Neural cell (in vitro differentiated cells): Measurements from ENCODE around the gene RBM25. TPM values are rescaled to one million over a fixed set of nuclear protein-coding genes. Genes with fewer than 3 reads are reported as not detected.

Experiments used
- H2AFZ ChIP-seq: fragments of 200-600, 300-800 bp; sonication (generic), shearing (Covaris generic); 2 replicates; pipeline ENCODE4 v1.6.0; 2014; ENCODE audit warnings: low read depth, mild to moderate bottlenecking, antibody characterized with exemption, low read length, moderate library complexity
- H3F3A ChIP-seq: fragments of 200-600 bp; shearing (Covaris generic); 2 replicates; pipeline ENCODE4 v1.6.1; 2016; ENCODE audit warnings: mild to moderate bottlenecking, moderate library complexity, mixed read lengths, antibody characterized with exemption, low read length; ENCODE audit not compliant: insufficient read depth, poor library complexity, severe bottlenecking
- H3K27ac ChIP-seq: fragments of 200-600, 300-800 bp; sonication (generic), shearing (Covaris generic); 2 replicates; pipeline ENCODE4 v1.5.1; 2014; ENCODE audit warnings: mild to moderate bottlenecking, low read length, moderate library complexity
- H3K27me3 ChIP-seq: fragments of 300-800, 200-600 bp; sonication (generic), shearing (Covaris generic); 2 replicates; pipeline ENCODE4 v1.6.0; 2014; ENCODE audit warnings: mild to moderate bottlenecking, low read depth, low read length, moderate library complexity; ENCODE audit not compliant: insufficient read depth
- H3K36me3 ChIP-seq: fragments of 300-800, 200-600 bp; sonication (generic), shearing (Covaris generic); 2 replicates; pipeline ENCODE4 v1.5.1; 2014; ENCODE audit warnings: mild to moderate bottlenecking, antibody characterized with exemption, low read length, moderate library complexity; ENCODE audit not compliant: insufficient read depth
- H3K4me2 ChIP-seq: fragments of 300-800, 200-600 bp; sonication (generic), shearing (Covaris generic); 2 replicates; pipeline ENCODE4 v1.6.0; 2014; ENCODE audit warnings: mild to moderate bottlenecking, low read length
- H3K4me3 ChIP-seq: fragments of 300-800, 200-600 bp; sonication (generic), shearing (Covaris generic); 2 replicates; pipeline ENCODE4 v1.5.1; 2014; ENCODE audit warnings: mild to moderate bottlenecking, low read length, moderate library complexity
- H3K79me2 ChIP-seq: fragments of 200-600 bp; shearing (Covaris generic); replicated peaks from 2 replicates; pipeline ENCODE4 v1.6.0; 2014; ENCODE audit warnings: mild to moderate bottlenecking, low read length, moderate library complexity; ENCODE audit not compliant: insufficient read depth
- H3K9ac ChIP-seq: fragments of 300-800, 200-600 bp; sonication (generic), shearing (Covaris generic); 2 replicates; pipeline ENCODE4 v1.6.1; 2016; ENCODE audit warnings: mild to moderate bottlenecking, low read length, mixed read lengths
- H3K9me2 ChIP-seq: fragments of 200-600 bp; shearing (Covaris generic); 2 replicates; pipeline ENCODE4 v1.6.1; 2016; ENCODE audit warnings: mild to moderate bottlenecking, low read length, mixed read lengths; ENCODE audit not compliant: insufficient read depth
- H3K9me3 ChIP-seq: fragments of 200-600, 300-800 bp; sonication (generic), shearing (Covaris generic); 2 replicates; pipeline ENCODE4 v1.6.1; 2016; ENCODE audit warnings: mild to moderate bottlenecking, mixed run types, low read length, moderate library complexity, mixed read lengths
- H4K20me1 ChIP-seq: fragments of 200-600 bp; shearing (Covaris generic); 2 replicates; pipeline ENCODE4 v1.6.1; 2016; ENCODE audit warnings: mild to moderate bottlenecking, mixed run types; ENCODE audit not compliant: insufficient read depth
- EP300 ChIP-seq: fragments of 450-650 bp; conservative IDR thresholded peaks from 2 replicates; pipeline ENCODE4 v1.6.1; 2014; ENCODE audit warnings: antibody characterized with exemption, mild to moderate bottlenecking, moderate library complexity; ENCODE audit not compliant: poor library complexity, severe bottlenecking
- MXI1 ChIP-seq: fragments of 450-650 bp; conservative IDR thresholded peaks from 2 replicates; pipeline ENCODE4 v1.6.1; 2014; ENCODE audit warnings: antibody characterized with exemption, mild to moderate bottlenecking; ENCODE audit not compliant: poor library complexity, severe bottlenecking
- POLR2AphosphoS5 ChIP-seq: IDR thresholded peaks from 2 replicates; pipeline ENCODE4 v1.6.1; 2012
- RAD21 ChIP-seq: fragments of 450-650 bp; conservative IDR thresholded peaks from 2 replicates; pipeline ENCODE4 v1.6.1; 2014; ENCODE audit warnings: antibody characterized with exemption, mild to moderate bottlenecking, moderate library complexity
- SMC3 ChIP-seq: fragments of 450-650 bp; conservative IDR thresholded peaks from 2 replicates; pipeline ENCODE4 v1.6.1; 2014; ENCODE audit warnings: antibody characterized with exemption, mild to moderate bottlenecking, moderate library complexity; ENCODE audit not compliant: poor library complexity
- polyA plus RNA-seq: library from polyadenylated mRNA; depleted of rRNA; stranded (reverse); fragments of >200 nt; gene quantifications from 2 replicates; pipeline ENCODE4 v1.2.3, GENCODE V29; 2014
- TF ChIP-seq, protein P1 (sequence below): IDR thresholded peaks from 2 replicates; pipeline ENCODE4 v1.6.1; 2012; ENCODE audit warnings: borderline replicate concordance
- TF ChIP-seq, protein P2 (sequence below): fragments of 450-650 bp; IDR thresholded peaks from 2 replicates; pipeline ENCODE4 v1.5.1; 2014; ENCODE audit warnings: antibody characterized with exemption, mild to moderate bottlenecking, moderate library complexity; ENCODE audit not compliant: poor library complexity, severe bottlenecking

Gene RBM25
- polyA plus RNA-seq, 1 donor from 2014 or later = 206 TPM

DNA sequence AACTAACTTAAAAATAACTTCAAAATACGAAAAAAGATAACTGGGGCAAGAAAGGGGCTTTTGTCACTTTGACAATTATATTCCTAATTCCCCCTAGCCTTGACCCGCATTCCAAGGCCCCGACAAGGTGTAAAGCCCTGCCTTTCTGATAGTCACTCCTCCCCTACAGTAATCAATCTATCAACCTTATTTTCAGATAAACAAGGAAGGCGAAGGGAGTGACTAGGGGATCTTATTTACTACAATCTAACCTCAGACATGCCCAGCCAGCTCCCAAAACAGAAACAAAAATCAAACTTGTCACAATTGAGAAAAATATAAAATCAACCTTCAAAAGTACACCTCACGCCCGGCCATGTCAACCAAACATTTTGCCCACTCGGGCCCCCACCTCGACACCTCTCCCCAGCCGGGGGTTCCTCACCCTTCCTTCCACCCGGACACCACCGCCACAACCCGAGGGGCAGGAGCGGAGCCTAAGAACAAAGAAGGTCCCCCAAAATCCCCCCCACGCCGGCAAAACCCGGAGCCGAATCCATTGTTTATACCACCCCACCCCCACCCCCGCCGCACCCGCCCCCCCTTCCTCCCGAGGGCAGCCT lies 32.0 kb upstream of the RBM25 start:
- peak overlapping the region; percentile 74 for H3K9ac ChIP-seq
- H3K4me3 ChIP-seq = peak overlapping the region; percentile 82
- H3K9me2 ChIP-seq = no peaks in the 10 kb centered on the region
- peaks cover 44% of the 10 kb centered on the region for H3K79me2 ChIP-seq
- H3K4me2 ChIP-seq = peak overlapping the region; percentile 93
- peak overlapping the region; percentile 40 for H2AFZ ChIP-seq
- peak overlapping the region; percentile 67 for H3K27ac ChIP-seq
- H3F3A ChIP-seq = no peaks in the 10 kb centered on the region
- no peaks in the 10 kb centered on the region for H3K27me3 ChIP-seq
- TF ChIP-seq, protein P1, sequence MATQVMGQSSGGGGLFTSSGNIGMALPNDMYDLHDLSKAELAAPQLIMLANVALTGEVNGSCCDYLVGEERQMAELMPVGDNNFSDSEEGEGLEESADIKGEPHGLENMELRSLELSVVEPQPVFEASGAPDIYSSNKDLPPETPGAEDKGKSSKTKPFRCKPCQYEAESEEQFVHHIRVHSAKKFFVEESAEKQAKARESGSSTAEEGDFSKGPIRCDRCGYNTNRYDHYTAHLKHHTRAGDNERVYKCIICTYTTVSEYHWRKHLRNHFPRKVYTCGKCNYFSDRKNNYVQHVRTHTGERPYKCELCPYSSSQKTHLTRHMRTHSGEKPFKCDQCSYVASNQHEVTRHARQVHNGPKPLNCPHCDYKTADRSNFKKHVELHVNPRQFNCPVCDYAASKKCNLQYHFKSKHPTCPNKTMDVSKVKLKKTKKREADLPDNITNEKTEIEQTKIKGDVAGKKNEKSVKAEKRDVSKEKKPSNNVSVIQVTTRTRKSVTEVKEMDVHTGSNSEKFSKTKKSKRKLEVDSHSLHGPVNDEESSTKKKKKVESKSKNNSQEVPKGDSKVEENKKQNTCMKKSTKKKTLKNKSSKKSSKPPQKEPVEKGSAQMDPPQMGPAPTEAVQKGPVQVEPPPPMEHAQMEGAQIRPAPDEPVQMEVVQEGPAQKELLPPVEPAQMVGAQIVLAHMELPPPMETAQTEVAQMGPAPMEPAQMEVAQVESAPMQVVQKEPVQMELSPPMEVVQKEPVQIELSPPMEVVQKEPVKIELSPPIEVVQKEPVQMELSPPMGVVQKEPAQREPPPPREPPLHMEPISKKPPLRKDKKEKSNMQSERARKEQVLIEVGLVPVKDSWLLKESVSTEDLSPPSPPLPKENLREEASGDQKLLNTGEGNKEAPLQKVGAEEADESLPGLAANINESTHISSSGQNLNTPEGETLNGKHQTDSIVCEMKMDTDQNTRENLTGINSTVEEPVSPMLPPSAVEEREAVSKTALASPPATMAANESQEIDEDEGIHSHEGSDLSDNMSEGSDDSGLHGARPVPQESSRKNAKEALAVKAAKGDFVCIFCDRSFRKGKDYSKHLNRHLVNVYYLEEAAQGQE = peak; percentile 4
- TF ChIP-seq POLR2AphosphoS5 (no peak), EP300 (no peak), RAD21 (no peak)
- H3K36me3 ChIP-seq = no peaks in the 10 kb centered on the region
- no peaks in the 10 kb centered on the region for H3K9me3 ChIP-seq
- H4K20me1 ChIP-seq = no peaks in the 10 kb centered on the region

DNA sequence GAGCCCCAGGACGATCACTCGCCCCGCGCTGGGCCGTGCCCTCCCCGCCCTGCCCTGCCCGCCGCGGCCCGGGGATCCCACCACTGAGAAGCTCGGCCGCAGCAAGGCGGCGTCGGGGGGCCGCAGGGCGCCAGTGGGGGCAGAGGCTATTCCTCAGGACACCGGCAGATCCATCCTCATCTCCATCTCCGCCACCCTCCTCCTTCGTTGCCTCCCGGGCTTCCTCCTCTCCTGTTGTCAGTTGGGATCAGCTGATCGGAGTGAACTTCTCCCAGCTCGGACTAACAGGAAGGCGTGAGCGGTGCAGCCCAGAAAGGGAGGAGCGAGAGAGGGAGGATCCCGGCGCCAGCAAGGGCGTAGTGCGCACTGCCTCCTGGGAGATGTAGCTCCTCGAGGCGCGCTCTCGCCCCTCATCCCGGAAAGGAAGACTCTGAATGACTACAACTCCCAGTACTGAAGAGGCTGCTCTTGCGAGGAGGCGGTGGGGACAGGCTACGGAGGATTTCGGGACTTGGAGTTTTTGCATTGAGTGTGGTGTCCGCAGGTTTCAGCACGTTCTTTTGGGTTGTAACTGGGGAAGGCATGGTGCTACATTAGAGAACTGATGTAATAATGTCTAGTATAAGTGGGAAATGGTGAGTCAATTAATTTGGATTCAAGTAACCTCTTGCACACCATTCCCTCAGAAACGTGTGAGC lies 31.3 kb upstream of the RBM25 start, which contains the start of gene ZFYVE1:
ZFYVE1 (minus strand) TSS at position 262 of the 698 bp plus-strand sequence. CDS start 2,598 bp downstream, outside the sequence.
- TF ChIP-seq, protein P1 = peak; percentile 56
- peak; percentile 87 for TF ChIP-seq POLR2AphosphoS5
- TF ChIP-seq EP300 = peak; percentile 38
- no peak for TF ChIP-seq RAD21
- TF ChIP-seq, protein P2, sequence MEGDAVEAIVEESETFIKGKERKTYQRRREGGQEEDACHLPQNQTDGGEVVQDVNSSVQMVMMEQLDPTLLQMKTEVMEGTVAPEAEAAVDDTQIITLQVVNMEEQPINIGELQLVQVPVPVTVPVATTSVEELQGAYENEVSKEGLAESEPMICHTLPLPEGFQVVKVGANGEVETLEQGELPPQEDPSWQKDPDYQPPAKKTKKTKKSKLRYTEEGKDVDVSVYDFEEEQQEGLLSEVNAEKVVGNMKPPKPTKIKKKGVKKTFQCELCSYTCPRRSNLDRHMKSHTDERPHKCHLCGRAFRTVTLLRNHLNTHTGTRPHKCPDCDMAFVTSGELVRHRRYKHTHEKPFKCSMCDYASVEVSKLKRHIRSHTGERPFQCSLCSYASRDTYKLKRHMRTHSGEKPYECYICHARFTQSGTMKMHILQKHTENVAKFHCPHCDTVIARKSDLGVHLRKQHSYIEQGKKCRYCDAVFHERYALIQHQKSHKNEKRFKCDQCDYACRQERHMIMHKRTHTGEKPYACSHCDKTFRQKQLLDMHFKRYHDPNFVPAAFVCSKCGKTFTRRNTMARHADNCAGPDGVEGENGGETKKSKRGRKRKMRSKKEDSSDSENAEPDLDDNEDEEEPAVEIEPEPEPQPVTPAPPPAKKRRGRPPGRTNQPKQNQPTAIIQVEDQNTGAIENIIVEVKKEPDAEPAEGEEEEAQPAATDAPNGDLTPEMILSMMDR = no peak
- TF ChIP-seq SMC3 = no peak
- TF ChIP-seq MXI1 = peak; percentile 81
- H3K9ac ChIP-seq = peak within 1 kb of the TSS; percentile 74
- peak within 1 kb of the TSS; percentile 93 for H3K4me2 ChIP-seq
- H4K20me1 ChIP-seq = no peaks in the 10 kb centered on the region
- H3F3A ChIP-seq = no peaks in the 10 kb centered on the region
- H3K27ac ChIP-seq = peak within 1 kb of the TSS; percentile 67
- H3K9me3 ChIP-seq = no peaks in the 10 kb centered on the region
- H3K27me3 ChIP-seq = no peaks in the 10 kb centered on the region
- peaks cover 38% of the 10 kb centered on the region for H3K79me2 ChIP-seq
- H3K9me2 ChIP-seq = no peaks in the 10 kb centered on the region
- peak within 1 kb of the TSS; percentile 40 for H2AFZ ChIP-seq
- peak within 1 kb of the TSS; percentile 82 for H3K4me3 ChIP-seq
- H3K36me3 ChIP-seq = no peaks in the 10 kb centered on the region
